ENCODE measurements around the gene CTNS.

The CTNS gene

GRCh38 chr17:3626831-3627768 lies 9.5 kb upstream of the CTNS start:
- DNase-seq: no peak

- no peak for DNase-seq
Measured at GRCh38 chr17:3627769-3628167, 8.8 kb upstream of the CTNS start.

- no peak for DNase-seq
Measured at GRCh38 chr17:3630781-3631180, 5.8 kb upstream of the CTNS start.

- DNase-seq: no peak
Measured at GRCh38 chr17:3632287-3632686, 4.3 kb upstream of the CTNS start.

GRCh38 chr17:3635474-3636153 lies 946 bp upstream of the CTNS start:
- no peak for DNase-seq

GRCh38 chr17:3636908-3637373 lies 381 bp downstream of the CTNS start:
- peak in 1 of 5 experiments; percentile 26 for DNase-seq

- peak in 2 of 5 experiments; percentile 18 to 81 for DNase-seq
Measured at GRCh38 chr17:3639981-3640596, 3.5 kb downstream of the CTNS start.

- DNase-seq: no peak
Measured at GRCh38 chr17:3641014-3641413, 4.5 kb downstream of the CTNS start.

- peak in 1 of 5 experiments; percentile 30 for DNase-seq
Measured at GRCh38 chr17:3641717-3642486, 5.3 kb downstream of the CTNS start.

GRCh38 chr17:3643889-3644349 lies 7.4 kb downstream of the CTNS start:
- DNase-seq: peak in 1 of 5 experiments; percentile 67

GRCh38 chr17:3645310-3645709 lies 8.8 kb downstream of the CTNS start:
- no peak for DNase-seq

GRCh38 chr17:3647251-3647650 lies 10.7 kb downstream of the CTNS start:
- no peak for DNase-seq

GRCh38 chr17:3647769-3648555 lies 11.4 kb downstream of the CTNS start:
- DNase-seq: peak in 1 of 5 experiments; percentile 75

- DNase-seq: no peak
Measured at GRCh38 chr17:3655766-3656165, 19.2 kb downstream of the CTNS start.

GRCh38 chr17:3656353-3656752 lies 19.8 kb downstream of the CTNS start:
- DNase-seq: no peak

- no peak for DNase-seq
Measured at GRCh38 chr17:3656755-3657587, 20.4 kb downstream of the CTNS start.

- DNase-seq: no peak
Measured at GRCh38 chr17:3657588-3657869, 21.0 kb downstream of the CTNS start.

GRCh38 chr17:3657874-3658783 lies 21.6 kb downstream of the CTNS start:
- DNase-seq: no peak

- DNase-seq: no peak
Measured at GRCh38 chr17:3658784-3659449, 22.4 kb downstream of the CTNS start.

Data from T-helper 2 cell (primary cell).